G401.6 (cell line): ENCODE data around the gene SPTLC2.
"Not testable (repeated sequence)": the region's sequence is repeated elsewhere in the genome, so short reads cannot be mapped to it uniquely, and the experiment has no call there.

ENCODE experiments used
- FAIRE-seq: peaks from 2 replicates; lab custom pipeline; 2012; peaks lifted over from hg19 to GRCh38; lab: Jason Lieb, UNC

The SPTLC2 gene

DNA sequence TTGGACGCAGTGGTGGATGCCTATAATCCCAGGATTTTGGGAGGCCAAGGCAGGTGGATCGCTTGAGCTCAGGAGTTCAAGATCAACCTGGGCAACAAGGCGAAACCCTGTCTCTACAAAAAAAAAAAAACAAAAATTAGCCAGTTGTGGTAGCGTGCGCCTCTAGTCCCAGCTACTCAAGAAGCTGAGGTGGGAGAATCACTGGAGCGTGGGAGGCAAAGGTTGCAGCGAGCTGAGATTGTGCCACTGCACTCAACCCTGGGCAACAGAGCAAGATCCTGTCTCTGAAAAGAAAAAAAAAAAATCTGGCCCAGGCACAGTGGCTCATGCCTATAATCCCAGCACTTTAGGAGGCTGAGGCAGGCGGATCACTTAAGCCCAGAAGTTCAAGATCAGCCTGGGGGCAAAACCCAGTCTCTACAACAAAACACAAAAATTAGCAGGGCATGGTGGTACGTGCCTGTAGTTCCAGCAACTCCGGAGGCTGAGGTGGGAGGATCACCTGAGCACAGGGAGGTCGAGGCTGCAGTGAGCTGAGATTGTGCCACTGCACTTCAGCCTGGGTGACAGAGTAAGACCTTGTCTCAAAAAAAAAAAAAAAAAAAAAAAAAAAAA is 27.9 kb downstream of the SPTLC2 start:
- not testable (repeated sequence) for FAIRE-seq

DNA sequence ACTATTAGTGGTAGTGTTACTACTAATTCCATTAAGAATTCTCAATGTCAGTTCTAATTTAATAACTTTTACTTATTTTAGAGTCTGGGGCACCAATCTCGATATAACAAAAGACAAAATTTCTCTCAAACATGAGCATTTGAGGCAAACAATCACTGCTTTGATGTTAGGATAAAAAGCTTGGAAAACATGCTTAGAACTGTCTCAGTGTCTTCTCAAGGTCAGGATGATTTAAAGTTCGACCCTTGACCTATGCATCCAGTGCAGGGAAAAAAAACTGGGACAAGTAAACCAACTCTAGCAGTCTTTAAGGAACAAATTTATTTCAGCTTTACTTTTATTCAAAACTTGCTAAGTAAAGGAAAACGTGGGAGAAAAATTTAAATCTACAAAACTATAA is 31.1 kb downstream of the SPTLC2 start:
- FAIRE-seq, result no peak

DNA sequence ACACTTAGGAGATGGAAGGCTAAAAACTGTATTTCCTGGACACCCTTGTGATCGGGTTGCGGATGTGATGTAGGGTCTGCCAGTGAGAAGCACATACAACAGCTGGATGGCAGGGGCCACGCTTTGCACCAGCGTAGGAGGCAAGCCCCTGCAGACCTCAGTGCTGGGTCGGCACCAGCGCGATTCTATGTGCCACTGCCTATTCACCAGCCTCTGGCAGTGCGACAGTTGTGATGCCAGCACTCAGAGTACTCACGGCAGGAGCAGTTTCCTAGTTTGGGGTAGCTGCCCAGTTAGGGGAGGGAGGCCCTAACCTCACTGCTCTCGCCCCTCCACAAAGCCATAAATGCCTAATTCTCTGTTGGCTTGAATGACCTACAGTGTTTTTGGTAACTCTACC is 31.6 kb downstream of the SPTLC2 start:
- FAIRE-seq, result no peak

DNA sequence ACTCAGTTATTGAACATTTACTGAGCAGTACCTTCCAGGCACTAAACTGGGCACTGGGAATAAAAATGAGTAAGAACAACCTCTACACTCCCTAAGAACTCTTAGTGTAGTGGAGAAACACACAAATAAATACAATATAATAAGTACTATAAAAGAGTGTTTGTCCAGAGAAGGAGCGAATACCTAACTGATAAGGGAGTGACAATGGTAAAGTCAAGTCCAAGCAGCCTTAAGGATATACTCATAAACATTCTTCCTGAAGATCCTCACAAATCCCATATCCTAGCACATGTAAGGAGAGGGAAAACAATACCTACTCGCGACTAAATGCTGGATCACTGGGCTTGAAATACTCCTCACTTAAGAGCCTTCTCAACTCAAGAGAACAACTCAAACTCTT is 32.8 kb downstream of the SPTLC2 start:
- no peak for FAIRE-seq

DNA sequence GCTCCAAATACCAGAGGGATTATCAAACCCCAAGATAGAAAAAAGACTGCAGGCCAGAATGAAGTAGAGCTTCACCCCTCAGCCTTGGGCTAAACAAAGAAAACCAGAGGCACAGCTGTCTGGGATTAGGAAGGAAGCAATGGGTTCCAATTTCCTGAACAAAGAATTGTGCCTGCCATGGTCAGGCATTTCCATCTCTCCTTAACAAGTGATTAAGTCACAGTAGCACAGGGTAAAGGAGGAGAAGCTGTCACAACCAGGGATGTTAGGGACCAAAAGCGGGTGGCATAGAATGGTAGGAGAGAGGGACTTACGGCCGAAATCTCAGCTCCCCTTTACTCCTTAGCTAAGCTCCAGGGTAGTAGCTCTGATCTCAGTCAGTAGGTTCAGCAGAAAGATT is 33.9 kb downstream of the SPTLC2 start:
- FAIRE-seq, result no peak

DNA sequence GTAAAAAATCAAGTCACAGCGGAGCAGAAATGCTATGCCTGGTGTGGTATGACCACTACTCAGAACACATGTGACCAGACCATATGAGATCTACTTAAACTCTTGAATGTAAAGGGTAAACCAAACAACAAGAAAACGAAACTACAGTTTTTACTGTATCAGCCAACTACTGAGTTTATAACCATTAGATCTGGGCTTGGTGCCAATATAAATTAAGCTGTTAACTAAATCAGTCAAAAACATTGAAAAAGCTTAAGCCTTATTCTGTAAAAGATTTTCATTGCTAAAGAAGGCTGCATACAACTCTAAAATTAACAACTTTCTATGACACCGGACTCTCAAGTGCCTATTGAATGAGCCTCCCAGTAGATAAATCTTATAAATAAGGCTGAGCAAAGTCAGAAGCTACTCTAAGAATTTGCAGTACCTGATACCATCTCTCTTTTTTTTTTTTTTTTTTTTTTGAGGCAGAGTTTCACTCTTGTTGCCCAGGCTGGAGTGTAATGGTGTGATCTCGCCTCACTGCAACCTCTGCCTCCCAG is 35.4 kb downstream of the SPTLC2 start:
- no peak for FAIRE-seq

DNA sequence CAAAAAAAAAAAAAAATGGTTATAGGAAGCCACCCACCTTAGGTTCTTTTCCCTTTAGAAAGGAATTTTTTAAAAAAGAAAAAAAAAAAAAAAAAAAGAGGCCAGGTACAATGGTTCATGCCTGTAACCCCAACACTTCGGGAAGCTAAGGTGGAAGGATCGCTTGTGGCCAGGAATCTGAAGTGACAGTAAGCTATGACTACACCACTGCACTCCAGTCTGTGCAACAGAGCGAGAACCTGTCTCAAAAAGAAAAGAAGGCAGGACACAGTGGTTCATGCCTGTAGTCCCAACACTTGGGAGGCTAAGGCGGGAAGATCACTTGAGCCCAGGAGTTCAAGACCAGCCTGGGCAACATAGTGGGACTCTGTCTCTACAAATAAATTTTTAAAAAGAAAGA is 36.0 kb downstream of the SPTLC2 start:
- no peak for FAIRE-seq

DNA sequence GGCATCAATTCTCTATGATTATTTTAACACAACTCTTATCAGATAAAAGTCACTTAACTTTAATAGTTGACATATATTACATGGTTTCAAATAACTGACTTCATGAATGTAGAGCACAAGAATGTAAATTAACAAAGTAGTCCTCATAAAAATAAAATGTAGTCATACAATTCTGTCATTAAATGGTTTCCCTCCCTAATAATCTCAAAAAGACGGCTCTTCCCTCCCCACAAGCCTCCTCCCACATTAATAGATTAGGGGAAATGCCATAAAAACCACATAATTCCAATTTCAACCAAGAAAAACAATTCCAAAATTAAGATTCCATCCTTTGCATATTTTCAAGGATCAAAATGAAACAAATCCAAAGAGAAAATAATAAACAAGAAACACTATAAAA is 36.7 kb downstream of the SPTLC2 start:
- no peak for FAIRE-seq

DNA sequence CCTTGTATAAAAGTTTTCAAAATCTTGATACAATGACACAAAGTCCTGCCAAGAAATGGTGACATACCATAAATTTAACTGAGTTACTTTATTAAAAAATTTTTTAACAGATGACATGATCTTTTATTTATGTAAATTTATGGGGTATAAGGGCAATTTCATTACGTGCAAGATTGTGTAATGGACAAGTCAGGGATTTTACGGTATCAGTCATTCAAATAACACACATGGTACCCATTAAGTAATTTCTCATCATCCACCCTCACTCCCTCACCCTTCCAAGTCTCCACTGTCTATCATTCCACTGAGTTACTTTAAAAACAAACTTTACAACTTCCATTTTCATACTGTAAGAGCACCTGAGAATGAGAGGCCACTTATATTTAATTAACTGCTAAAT is 37.4 kb downstream of the SPTLC2 start:
- FAIRE-seq, result no peak

DNA sequence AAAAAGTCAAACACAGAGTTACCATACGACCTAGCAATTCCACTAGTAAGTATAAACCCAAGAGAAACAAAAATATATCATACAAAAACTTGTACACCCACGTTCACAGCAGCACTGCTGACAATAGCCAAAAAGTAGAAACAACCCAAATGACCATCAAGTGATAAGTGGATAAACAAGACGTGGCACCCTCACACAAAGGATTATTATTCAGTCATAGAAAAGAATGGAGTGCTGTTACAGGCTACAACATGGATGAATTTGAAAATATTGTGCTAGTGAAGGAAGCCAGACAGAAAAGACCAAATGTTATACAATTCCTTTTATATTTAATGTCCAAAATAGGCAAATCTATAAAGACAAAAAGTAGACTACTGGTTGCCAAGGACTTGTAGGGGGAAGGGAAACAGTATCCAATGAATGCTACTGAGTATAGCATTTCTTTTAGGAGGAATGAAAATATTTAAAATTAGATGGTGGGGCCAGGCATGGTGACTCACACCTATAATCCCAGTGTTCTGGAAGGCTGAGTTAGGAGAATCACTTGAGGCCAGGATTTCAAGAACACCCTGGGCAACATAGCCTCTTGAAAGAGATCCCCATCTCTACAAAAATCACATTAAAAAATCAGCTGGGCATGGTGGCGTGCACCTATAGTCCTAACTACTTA is 41.9 kb downstream of the SPTLC2 start:
- FAIRE-seq, result no peak

DNA sequence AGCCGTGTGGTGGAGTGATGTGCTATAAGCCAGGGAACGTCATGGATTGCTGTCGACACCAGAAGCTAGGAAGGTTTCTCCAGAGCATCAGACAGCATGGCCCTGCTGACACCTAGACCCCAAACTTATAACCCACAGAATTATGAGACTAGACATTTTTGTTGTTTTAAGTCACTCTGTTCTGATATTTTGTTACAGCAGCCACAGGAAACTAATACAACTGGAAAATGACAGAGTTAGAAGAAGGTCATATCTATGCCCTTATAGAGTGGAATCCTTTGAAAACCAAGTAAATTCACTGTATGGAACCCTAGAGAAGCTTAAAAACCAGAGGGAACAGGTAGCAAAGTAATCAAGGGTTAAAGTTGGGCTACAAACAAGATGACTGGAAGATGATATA is 42.5 kb downstream of the SPTLC2 start:
- no peak for FAIRE-seq

DNA sequence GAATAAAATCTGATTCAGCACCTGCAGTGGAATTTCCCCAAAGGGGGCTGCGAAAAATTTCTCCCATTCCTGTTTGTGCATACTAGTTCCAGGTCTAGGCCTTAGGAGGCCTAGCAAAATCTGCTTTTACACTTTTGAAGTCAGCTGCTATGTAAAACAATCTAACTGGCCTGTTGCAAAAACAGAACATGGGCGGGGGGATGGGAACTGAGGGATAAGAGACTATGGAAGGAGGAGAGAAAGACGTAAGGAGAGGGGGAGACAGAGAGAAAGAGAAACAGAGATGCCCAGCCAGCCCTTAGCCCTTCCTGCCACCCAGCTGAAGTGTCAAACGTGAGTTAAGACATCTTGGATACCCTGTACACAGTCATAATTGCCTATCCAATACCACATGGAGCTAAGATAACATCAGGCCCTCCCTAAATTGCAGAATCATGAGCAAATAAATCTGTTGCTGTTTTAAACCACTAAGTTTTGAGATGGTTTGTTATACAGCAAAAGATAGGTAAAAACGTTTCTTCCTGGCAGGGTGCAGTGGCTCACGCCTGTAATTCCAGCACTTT is 45.6 kb downstream of the SPTLC2 start:
- FAIRE-seq, result no peak

DNA sequence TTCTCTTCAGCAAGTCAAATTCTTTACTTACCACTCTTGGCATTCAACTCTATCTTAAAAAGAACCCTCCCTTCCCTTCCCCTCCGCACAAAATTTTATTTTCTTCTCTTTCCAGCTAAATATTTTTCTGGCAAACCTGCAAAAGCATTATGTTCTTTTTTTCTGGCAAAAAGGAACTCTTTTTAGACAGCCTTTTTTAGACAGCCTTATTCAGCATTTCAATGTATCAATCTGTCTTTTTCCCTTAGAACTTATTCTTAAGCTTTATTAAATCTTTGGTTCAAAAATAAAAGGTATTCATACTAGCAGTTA is 50.5 kb downstream of the SPTLC2 start:
- no peak for FAIRE-seq

DNA sequence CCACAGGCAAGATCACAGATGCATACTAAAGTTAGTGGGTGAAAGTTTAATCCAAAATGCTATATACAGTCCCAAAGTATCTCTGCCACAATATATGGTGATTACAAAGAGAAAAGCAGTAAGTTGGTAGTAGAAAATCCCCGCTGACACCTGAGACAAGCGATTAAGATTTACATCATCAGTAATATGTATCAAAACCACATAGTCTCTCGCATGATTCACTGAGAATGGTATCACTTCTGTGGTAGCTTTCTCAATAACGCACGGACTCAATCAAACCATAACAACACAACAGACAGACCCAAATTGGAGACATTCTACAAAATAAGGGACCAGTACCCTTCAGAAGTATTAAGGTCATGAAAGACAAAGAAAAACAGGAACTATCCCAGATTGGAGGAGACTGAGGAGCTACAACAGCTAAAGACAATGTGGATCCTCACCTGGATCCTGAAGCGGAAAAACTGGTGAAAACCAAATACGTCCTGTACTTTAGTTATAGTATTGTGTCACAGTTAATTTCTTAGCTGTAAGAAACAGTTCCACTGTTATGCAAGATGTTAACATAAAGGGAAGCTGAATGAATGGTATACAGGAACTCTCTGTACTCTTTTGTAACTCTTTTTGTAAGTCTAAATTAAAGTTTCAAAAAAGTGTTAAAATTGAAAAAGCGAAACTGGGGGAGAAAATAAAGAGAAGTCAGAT is 51.0 kb downstream of the SPTLC2 start:
- FAIRE-seq, result no peak

DNA sequence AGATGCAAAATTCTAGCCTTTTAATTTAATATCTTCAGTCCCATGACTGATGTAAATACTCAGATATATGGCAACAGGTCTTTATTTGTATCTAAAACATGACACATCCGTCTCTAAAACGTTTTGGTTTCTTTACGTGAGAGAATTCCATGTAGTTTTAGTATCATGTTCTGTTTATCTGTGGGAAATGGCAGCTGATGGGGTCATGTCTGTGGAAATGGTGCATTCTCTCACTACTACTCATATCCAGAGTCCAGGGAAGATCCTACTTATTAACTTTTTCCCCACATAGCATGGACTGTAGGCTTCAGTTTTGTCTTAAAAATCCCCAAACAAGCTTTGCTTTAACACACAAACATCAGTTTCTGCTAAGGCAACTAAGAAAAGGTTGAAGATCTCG is 53.8 kb downstream of the SPTLC2 start:
- no peak for FAIRE-seq

DNA sequence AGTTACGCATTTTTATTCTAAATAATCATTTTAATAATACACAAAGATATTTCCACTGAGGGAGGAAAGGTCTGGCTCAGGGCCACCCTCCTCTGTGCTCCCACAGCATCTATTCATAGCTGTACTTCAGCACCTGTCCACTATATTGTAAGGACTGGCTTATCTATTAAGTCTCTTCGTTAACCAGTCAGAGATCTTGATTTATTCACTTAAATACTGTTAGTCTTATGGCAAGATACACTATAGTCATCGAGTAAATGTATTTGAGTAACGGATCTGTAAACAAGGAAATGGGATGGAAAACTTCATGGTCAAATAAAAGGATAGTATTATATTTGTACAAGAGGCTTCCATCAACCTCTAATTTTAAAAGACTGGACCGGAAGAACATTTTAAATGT is 54.6 kb downstream of the SPTLC2 start:
- no peak for FAIRE-seq

DNA sequence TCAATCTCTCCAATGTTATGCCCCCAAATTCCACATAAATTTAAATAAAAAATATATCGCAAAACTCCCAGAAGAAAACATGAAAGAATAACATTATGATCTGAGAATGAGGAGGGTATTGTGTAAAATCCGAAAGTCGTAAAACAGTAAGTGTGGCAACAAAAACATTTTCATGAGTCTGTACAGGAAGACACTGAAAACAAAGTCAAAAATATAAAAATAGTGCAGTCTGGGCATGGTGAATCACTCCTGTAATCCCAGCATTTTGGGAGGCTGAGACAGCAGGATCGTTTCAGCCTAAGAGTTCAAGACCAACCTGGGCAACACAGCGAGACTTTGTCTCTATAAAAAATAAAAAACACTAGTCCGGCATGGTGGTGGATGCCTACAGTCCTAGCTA is 57.1 kb downstream of the SPTLC2 start:
- FAIRE-seq, result no peak

DNA sequence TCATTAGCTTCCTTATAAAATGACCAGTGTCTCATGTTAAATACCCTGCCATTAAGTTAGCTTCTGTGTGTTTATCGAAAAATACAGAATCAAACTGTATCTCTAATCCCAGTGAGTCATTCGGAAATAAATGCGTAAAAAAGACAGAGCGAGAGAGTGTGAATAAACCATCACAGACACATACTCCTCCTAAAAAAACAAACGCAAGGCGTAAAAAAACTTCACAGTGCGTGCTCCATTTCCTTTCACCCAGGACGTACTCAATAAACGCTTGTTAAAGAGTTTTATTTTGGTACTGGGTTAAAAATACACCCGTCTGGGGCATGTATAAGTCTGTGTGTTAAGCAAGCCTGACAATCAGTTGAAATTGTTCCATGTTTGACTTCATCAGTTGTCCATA is 59.0 kb downstream of the SPTLC2 start:
- no peak for FAIRE-seq

DNA sequence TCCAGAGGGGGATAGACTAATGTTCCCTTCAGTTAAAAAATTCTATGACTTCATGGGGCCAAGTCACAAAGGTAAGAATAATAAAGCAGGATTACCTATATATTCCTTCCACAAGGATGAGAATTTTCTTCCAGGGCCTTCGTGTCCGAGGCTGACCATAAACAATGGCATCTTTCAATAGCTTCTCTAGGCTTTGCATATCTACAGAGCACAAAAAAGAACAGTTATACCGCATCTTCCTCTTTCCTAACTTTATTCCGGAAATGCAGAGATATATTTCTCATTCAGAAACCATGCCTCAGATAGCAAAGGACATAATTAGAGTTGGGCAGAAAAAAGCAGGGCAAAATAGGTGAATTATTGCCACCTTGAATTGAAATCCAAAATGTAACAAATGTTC is 59.5 kb downstream of the SPTLC2 start:
- no peak for FAIRE-seq

DNA sequence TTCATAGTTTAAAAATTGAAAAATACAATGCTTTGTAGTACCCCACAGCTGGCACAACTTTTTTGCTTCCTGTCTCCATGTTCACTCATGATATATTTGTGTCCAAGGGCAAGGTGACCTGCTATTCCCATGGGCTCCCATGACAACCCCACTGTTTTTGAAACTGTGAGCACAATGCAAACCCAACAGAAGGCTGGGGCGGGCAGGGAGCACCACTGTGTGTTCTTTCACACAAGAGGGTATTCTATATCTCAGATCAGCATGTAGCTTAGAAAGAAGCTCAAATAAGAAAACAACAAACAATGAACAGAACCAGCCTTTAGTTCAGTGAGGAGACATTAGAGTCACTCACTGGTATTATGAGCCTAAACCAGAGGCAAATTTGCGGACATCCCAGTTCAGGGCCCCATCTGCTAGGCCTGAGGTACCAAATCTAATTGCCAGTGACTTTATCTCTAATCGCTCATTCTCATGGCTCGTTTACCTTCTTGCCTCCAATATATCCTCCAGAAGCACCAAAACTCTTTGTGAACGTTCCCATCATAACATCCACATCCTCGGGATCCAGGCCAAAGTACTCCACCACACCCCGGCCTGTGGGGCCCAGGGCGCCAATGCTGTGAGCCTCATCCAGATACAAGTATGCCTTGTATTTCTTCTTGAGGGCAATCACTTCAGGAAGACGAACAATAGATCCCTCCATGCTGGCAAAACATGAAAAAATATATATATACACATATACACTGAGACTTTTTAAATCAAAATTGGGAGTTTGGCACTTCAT is 61.4 kb downstream of the SPTLC2 start:
- FAIRE-seq, result no peak

DNA sequence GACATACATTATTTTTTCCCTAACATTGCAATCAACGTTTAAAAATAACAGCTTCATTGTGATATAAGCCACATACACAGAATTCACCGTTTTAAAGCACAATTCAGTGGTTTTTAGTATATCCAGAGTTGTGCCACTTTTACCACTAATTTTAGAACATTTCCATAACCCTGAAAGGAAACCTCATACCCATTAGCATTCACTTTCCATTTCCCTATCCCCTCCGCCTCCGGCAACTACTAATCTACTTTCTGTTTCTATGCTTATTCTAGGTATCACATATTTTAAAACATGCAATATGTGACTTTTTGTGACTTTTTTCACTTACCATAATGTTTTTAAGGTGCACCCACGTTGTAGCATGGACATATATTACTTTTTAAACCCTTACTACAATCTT is 62.2 kb downstream of the SPTLC2 start:
- FAIRE-seq, result no peak

DNA sequence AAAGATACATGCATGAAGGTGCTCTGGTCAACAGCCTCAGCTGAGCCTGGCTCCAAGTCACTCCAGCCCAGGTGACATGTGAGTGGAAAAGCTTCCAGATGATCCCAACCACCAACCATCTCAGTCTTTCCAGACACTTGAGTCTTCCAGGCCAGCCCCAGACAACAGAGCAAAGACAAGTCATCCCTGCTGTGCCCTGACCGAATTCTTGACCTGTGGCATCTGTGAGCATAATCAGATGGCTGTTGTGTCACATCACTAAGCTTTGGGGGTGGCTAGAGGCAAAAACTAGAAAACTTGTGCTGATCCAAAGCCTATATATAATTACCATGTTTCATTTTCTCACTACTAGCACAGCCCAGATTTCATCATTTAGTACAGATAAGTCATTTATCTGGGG is 67.0 kb downstream of the SPTLC2 start:
- FAIRE-seq, result no peak
